Cortex of kidney (tissue), 1 donor: ENCODE measurements around the gene UBL4B.

Experiments
- DNase-seq: peaks from one replicate; lab custom pipeline; 2025; lab: John Stamatoyannopoulos, UW

UBL4B gene

DNA sequence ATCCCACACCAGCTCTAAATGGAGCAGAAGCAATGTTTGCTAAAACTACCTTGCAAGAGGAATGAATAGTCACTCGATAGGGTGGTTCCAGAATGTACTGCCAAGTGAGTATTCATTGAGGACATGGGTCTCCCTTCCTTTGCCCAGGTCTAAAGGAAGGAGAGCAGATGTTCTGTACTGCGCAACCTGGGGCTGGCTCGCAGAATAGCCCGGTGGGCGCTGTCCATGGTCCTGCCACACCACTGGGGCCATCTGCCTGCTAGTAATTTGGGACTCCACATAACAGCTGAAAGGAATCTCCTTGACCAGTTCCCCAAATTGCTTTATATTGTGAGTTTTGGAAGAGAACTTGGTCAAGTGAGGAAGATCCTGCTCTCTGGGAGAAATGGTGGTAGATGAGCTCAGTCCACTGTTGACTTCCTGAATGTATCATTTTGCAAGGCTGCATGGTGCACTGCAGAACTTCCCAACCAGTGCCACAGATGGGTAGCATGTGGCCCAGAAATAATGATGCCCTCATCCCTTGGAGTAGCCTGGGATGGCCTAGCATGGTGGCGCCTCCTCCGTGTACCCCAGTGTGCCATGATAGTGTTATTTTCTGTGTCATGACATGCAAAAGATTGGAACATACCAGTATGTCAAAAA, 43.8 kb downstream of the UBL4B start:
- DNase-seq = no peak

DNA sequence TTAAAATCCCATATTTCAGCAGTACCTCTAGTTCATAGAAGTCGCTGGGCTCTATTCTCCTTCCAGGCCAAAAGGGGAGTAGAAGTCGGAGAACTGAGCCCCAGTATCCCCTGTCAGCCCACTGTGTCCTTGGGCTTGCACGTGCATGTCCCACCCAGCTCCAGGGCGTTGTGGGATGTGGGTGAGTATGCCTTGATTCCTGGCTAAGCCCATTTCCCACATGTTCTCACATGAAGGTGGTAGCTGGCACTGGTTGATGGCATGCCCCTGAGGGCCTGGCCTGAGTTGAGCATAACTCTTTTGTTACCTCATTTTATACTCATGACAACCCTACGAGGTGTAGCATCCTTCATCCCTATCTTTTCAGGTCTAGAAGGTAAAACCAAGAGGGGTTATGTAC, 46.0 kb downstream of the UBL4B start:
- no peak for DNase-seq

DNA sequence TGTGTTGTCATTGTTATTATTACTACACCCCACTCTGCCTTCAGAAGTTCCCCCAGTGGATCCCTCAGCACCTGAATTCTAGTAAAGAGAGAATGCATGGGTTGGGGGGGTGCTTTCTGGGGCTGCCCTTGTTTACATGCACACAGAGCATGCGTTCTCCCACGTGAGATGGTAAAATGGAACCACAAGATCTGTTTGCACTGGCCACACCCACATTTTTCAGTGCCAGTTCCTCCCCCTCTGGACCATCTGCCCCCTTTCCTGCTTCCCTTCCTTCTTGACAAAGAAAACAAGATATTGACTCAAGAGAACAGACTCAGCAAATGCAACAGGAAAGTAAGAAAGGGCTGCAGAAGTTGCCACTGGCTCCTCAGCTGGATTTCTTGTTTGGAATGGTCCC, 46.9 kb downstream of the UBL4B start:
- DNase-seq = no peak

GRCh38 chr1:110160538-110161100, 48.4 kb downstream of the UBL4B start:
- DNase-seq = no peak

DNA sequence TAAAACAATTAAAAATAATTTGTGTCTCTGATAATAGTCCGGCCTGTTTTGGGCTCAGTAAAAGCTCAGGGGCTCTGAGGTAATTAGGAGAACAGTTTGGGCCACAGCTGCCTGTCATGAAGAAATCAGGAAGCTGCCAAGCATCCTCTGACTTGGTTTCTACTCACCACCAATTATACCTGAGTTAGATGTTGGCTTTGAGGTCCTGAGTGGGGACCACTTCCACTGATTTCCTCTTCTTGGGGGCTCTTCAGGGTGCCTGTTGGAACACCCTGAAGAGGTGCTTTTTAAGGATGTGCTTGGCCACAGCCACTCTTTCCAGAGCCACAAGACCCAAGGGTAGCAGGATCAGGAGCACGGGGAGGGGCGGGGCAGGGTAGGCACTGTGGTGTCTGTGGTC, 48.9 kb downstream of the UBL4B start:
- DNase-seq = no peak

GRCh38 chr1:110161849-110162248, 49.6 kb downstream of the UBL4B start:
- no peak for DNase-seq
